IMR-90 (cell line): ENCODE data around the gene EPB41L3. TPM values are rescaled to one million over a fixed set of nuclear protein-coding genes. Genes with fewer than 3 reads are reported as not detected.

Experiments used
- ATAC-seq: fragments of 200-7000 bp; cut with Tn5 transposase; 2 replicates; pipeline ENCODE4 v1.9.1; 2020; ENCODE audit warnings: low read depth, mild to moderate bottlenecking, moderate library complexity
- BruUV-seq: library from RNA; stranded (reverse); fragments of 400-500 nt; replicated peaks from 2 replicates; lab custom pipeline; 2021; lab: Mats Ljungman, UMichigan
- CTCF ChIA-PET: fragments of 300-600 bp; formaldehyde crosslinking; extraction: SDS; loops from one replicate; lab custom pipeline; 2021; ENCODE audit warnings: antibody characterized with exemption; lab: Yijun Ruan, JAX
- POLR2A ChIA-PET: fragments of 300-600 bp; sonication (Branson Sonifier 250); formaldehyde crosslinking; loops from one replicate; lab custom pipeline; 2022; ENCODE audit warnings: antibody characterized with exemption; ENCODE audit not compliant: unreplicated experiment; lab: Charles Lee
- DNase-seq: peaks from one replicate; pipeline ENCODE4 v3.0.0; 2013
- H2AFZ ChIP-seq: replicated peaks from 2 replicates; pipeline ENCODE3; 2013; ENCODE audit warnings: low read length, mild to moderate bottlenecking; ENCODE audit not compliant: poor library complexity
- H2AK5ac ChIP-seq: 2 replicates; pipeline ENCODE4 v1.6.1; 2013; ENCODE audit warnings: low read depth, low read length, inconsistent platforms
- H2AK9ac ChIP-seq: replicated peaks from 2 replicates; pipeline ENCODE3; 2013; ENCODE audit warnings: mild to moderate bottlenecking, low read depth, low read length, moderate library complexity; ENCODE audit not compliant: poor library complexity
- H2BK120ac ChIP-seq: 2 replicates; pipeline ENCODE4 v1.6.1; 2013; ENCODE audit warnings: low read depth, low read length, inconsistent platforms
- H2BK15ac ChIP-seq: 3 replicates; pipeline ENCODE4 v1.6.1; 2013; ENCODE audit warnings: low read depth, low read length, inconsistent platforms
- H2BK20ac ChIP-seq: 2 replicates; pipeline ENCODE4 v1.6.1; 2013; ENCODE audit warnings: low read depth, mild to moderate bottlenecking, inconsistent platforms, low read length, moderate library complexity
- H2BK5ac ChIP-seq: 2 replicates; pipeline ENCODE4 v1.6.1; 2013; ENCODE audit warnings: mild to moderate bottlenecking, low read depth, low read length, inconsistent platforms; ENCODE audit not compliant: poor library complexity, severe bottlenecking
- H3K14ac ChIP-seq: replicated peaks from 2 replicates; pipeline ENCODE4 v1.6.1; 2013; ENCODE audit warnings: low read depth, low read length, inconsistent platforms
- H3K18ac ChIP-seq: 2 replicates; pipeline ENCODE4 v1.6.1; 2013; ENCODE audit warnings: low read depth, low read length, control low read depth
- H3K23ac ChIP-seq: 2 replicates; pipeline ENCODE4 v1.6.1; 2013; ENCODE audit warnings: low read depth, low read length, inconsistent platforms
- H3K27ac ChIP-seq: 2 replicates; pipeline ENCODE4 v1.5.1; 2013; ENCODE audit warnings: mild to moderate bottlenecking, control low read depth, low read length; ENCODE audit not compliant: insufficient read depth
- H3K27me3 ChIP-seq: 2 replicates; pipeline ENCODE4 v1.6.1; 2013; ENCODE audit warnings: low read length; ENCODE audit not compliant: control insufficient read depth, insufficient read depth
- H3K36me3 ChIP-seq: 2 replicates; pipeline ENCODE4 v1.6.1; 2013; ENCODE audit warnings: low read length, mixed read lengths; ENCODE audit not compliant: control insufficient read depth, insufficient read depth
- H3K4ac ChIP-seq: 2 replicates; pipeline ENCODE4 v1.6.1; 2013; ENCODE audit warnings: low read depth, low read length, inconsistent platforms
- H3K4me1 ChIP-seq: 2 replicates; pipeline ENCODE4 v1.6.1; 2013; ENCODE audit warnings: low read length, mixed read lengths; ENCODE audit not compliant: control insufficient read depth, insufficient read depth
- H3K4me2 ChIP-seq: 2 replicates; pipeline ENCODE4 v1.6.1; 2013; ENCODE audit warnings: low read depth, mild to moderate bottlenecking, control low read depth, low read length, moderate library complexity
- H3K4me3 ChIP-seq: 2 replicates; pipeline ENCODE4 v1.5.1; 2013; ENCODE audit warnings: low read depth, mild to moderate bottlenecking, control low read depth, low read length, moderate library complexity; ENCODE audit not compliant: insufficient read depth
- H3K56ac ChIP-seq: 2 replicates; pipeline ENCODE4 v1.6.1; 2013; ENCODE audit warnings: low read length, inconsistent platforms; ENCODE audit not compliant: insufficient read depth; ENCODE audit errors: extremely low read depth
- H3K79me1 ChIP-seq, 2 experiments: 2 replicates each; pipeline ENCODE4 v1.6.1; 2013; ENCODE audit warnings: low read length in 2 of 2, inconsistent platforms in 1 of 2, low read depth in 1 of 2
- H3K9ac ChIP-seq: 2 replicates; pipeline ENCODE4 v1.6.1; 2013; ENCODE audit warnings: low read depth, low read length, control low read depth
- H3K9me1 ChIP-seq: 2 replicates; pipeline ENCODE4 v1.6.1; 2013; ENCODE audit warnings: low read length, inconsistent platforms; ENCODE audit not compliant: insufficient read depth
- H3K9me3 ChIP-seq: 2 replicates; pipeline ENCODE4 v1.6.1; 2013; ENCODE audit warnings: low read length; ENCODE audit not compliant: control insufficient read depth, insufficient read depth
- H4K20me1 ChIP-seq: 2 replicates; pipeline ENCODE4 v1.6.1; 2013; ENCODE audit warnings: low read length, inconsistent platforms; ENCODE audit not compliant: insufficient read depth
- H4K5ac ChIP-seq: 2 replicates; pipeline ENCODE4 v1.6.1; 2013; ENCODE audit warnings: mild to moderate bottlenecking, low read depth, low read length, control low read depth
- H4K8ac ChIP-seq, 2 experiments: 2 replicates each; pipeline ENCODE4 v1.6.1; 2013; ENCODE audit warnings: low read depth in 2 of 2, low read length in 2 of 2, control low read depth in 1 of 2, inconsistent platforms in 1 of 2
- H4K91ac ChIP-seq: 2 replicates; pipeline ENCODE4 v1.6.1; 2013; ENCODE audit warnings: low read depth, low read length, inconsistent platforms; ENCODE audit not compliant: insufficient read depth
- BHLHE40 ChIP-seq: fragments of 150-350 bp; IDR thresholded peaks from 2 replicates; pipeline ENCODE4 v1.6.1; 2016; ENCODE audit warnings: mild to moderate bottlenecking, low read depth, low read length
- CEBPB ChIP-seq: IDR thresholded peaks from 2 replicates; pipeline ENCODE4 v1.6.1; 2012; ENCODE audit warnings: low read depth, low read length, improper control_type of control experiment
- CHD1 ChIP-seq: IDR thresholded peaks from 2 replicates; pipeline ENCODE4 v1.6.1; 2012; ENCODE audit warnings: low read depth, low read length, improper control_type of control experiment
- CTCF ChIP-seq: conservative IDR thresholded peaks from 2 replicates; pipeline ENCODE4 v1.5.1; 2012; ENCODE audit warnings: mild to moderate bottlenecking, low read depth, low read length, improper control_type of control experiment
- FOS ChIP-seq: fragments of 150-350 bp; IDR thresholded peaks from 2 replicates; pipeline ENCODE4 v1.6.1; 2016; ENCODE audit warnings: low read depth, low read length
- MAFK ChIP-seq: IDR thresholded peaks from 2 replicates; pipeline ENCODE4 v1.6.1; 2012; ENCODE audit warnings: low read depth, low read length, improper control_type of control experiment
- MAZ ChIP-seq: IDR thresholded peaks from 2 replicates; pipeline ENCODE4 v1.6.1; 2012; ENCODE audit warnings: low read depth, mild to moderate bottlenecking, low read length, improper control_type of control experiment, moderate library complexity, borderline replicate concordance
- MXI1 ChIP-seq: IDR thresholded peaks from 2 replicates; pipeline ENCODE4 v1.6.1; 2012; ENCODE audit warnings: low read depth, mild to moderate bottlenecking, low read length, moderate library complexity, borderline replicate concordance
- NFE2L2 ChIP-seq: fragments of 150-350 bp; IDR thresholded peaks from 2 replicates; pipeline ENCODE4 v1.6.1; 2016; ENCODE audit warnings: low read depth, mild to moderate bottlenecking, low read length
- POLR2A ChIP-seq: IDR thresholded peaks from 2 replicates; pipeline ENCODE4 v1.6.1; 2012; ENCODE audit warnings: mild to moderate bottlenecking, low read depth, low read length
- RAD21 ChIP-seq: IDR thresholded peaks from 2 replicates; pipeline ENCODE4 v1.6.1; 2012; ENCODE audit warnings: low read length, improper control_type of control experiment
- RCOR1 ChIP-seq: IDR thresholded peaks from 2 replicates; pipeline ENCODE4 v1.6.1; 2012; ENCODE audit warnings: mild to moderate bottlenecking, low read length, improper control_type of control experiment; ENCODE audit not compliant: insufficient replicate concordance
- RFX5 ChIP-seq: IDR thresholded peaks from 2 replicates; pipeline ENCODE4 v1.8.0; 2012; ENCODE audit warnings: low read depth, mild to moderate bottlenecking, low read length, moderate library complexity
- SMC3 ChIP-seq: fragments of 150-350 bp; IDR thresholded peaks from 2 replicates; pipeline ENCODE4 v1.6.1; 2016; ENCODE audit warnings: low read depth, mild to moderate bottlenecking, antibody characterized with exemption, low read length, moderate library complexity
- WGBS, 2 experiments: methylation state at CpG; one replicate each; pipeline versions ENCODE4 v1.1.5 to v1.1.7; 2013; ENCODE audit warnings: missing lambda C conversion rate in 2 of 2; ENCODE audit not compliant: insufficient read length in 1 of 2; ENCODE audit errors: extremely low coverage in 2 of 2; 5-methylcytosine and 5-hydroxymethylcytosine counted together
- dilution Hi-C: fragments of 300-500 bp; cut with HindIII; formaldehyde crosslinking; loops from one replicate; pipeline ENCODE4 v1.14.3; 2018; ENCODE audit warnings: low sequenced_read_pairs; ENCODE audit not compliant: unreplicated experiment
- in situ Hi-C: fragments of 300-500 bp; cut with MboI; formaldehyde crosslinking; loops from 3 replicates; pipeline ENCODE4 v1.14.3; 2019; ENCODE audit warnings: low sequenced_read_pairs, inconsistent platforms, mixed read lengths
- intact Hi-C: fragments of 100-400 bp; cut with micrococcal nuclease; formaldehyde crosslinking; loops from 2 replicates; pipeline ENCODE4 v1.10.0; 2022
- polyA plus RNA-seq, 3 experiments: library from polyadenylated mRNA; depleted of rRNA; stranded (reverse); fragments of >200 nt; gene quantifications; 2 replicates each; pipeline ENCODE4 v1.2.3, GENCODE V29; 2012; ENCODE audit warnings: low replicate concordance in 1 of 3
- total RNA-seq: library from RNA; depleted of rRNA; stranded (reverse); fragments of >200 nt; gene quantifications from 2 replicates; pipeline ENCODE4 v1.2.3, GENCODE V29; 2012
- TF ChIP-seq, protein P1 (sequence below): fragments of 150-350 bp; IDR thresholded peaks from 2 replicates; pipeline ENCODE4 v1.6.1; 2016; ENCODE audit warnings: low read depth, mild to moderate bottlenecking, low read length, moderate library complexity, borderline replicate concordance
- TF ChIP-seq, protein P2 (sequence below): fragments of 150-350 bp; IDR thresholded peaks from 2 replicates; pipeline ENCODE4 v1.6.1; 2017; ENCODE audit warnings: mild to moderate bottlenecking, antibody characterized with exemption, low read length, low read depth

EPB41L3 gene
- total and polyA plus RNA-seq, 2 of the 4 experiments (the other 2 are of a cell fraction), result 36.6 to 70.3 TPM

DNA sequence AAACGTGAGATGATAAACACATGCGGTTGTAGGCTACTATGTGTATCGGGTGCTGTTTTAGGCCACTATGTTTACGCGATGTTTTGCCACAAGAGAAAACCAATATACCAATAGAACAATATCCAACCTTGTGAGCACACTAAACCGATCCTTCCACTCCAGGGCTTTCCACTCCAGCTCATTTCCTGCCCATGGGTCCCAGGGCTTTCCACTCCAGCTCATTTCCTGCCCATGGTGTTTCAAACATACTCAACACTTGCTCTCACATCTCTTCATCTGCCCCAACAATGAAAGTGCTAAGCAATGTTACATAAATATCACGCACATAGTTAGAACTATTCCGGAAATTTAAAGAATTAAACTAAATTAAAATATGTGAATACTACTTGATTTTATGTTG lies 80.0 kb downstream of the EPB41L3 start:
- peak overlapping the region; percentile 73 for H2AK9ac ChIP-seq
- peak overlapping the region; percentile 17 for H2BK5ac ChIP-seq
- peak overlapping the region; percentile 72; the same call in 1 of the 2 replicates for H2AK5ac ChIP-seq
- no peak overlapping the region for H3K4me3 ChIP-seq
- H3K27ac ChIP-seq, result no peak overlapping the region
- peak overlapping the region; percentile 27; the same call in 1 of the 2 replicates for H3K4ac ChIP-seq
- ChIA-PET CTCF (no interaction called here), POLR2A (no interaction called here)
- H4K5ac ChIP-seq, result peak overlapping the region; percentile 57; the same call in 1 of the 2 replicates
- dilution Hi-C loops, result no loop called here
- in situ Hi-C loops, result no loop called here
- 90% methylated on average over 5 of the region's 8 CpGs; no CpG with 5 or more reads in 1 of the 2 experiments for WGBS, 2 experiments
- H3K18ac ChIP-seq, result peak overlapping the region; percentile 20; the same call in 1 of the 2 replicates
- BruUV-seq, result no TSS peak
- H3K27me3 ChIP-seq, result no peaks in the 10 kb centered on the region
- TF ChIP-seq CEBPB (no peak), POLR2A (no peak), CHD1 (no peak), NFE2L2 (no peak), RFX5 (no peak), RCOR1 (no peak), MAFK (no peak), MXI1 (no peak), FOS (no peak), RAD21 (no peak), BHLHE40 (no peak), SMC3 (no peak), MAZ (no peak), CTCF (no peak)
- TF ChIP-seq, protein P1, sequence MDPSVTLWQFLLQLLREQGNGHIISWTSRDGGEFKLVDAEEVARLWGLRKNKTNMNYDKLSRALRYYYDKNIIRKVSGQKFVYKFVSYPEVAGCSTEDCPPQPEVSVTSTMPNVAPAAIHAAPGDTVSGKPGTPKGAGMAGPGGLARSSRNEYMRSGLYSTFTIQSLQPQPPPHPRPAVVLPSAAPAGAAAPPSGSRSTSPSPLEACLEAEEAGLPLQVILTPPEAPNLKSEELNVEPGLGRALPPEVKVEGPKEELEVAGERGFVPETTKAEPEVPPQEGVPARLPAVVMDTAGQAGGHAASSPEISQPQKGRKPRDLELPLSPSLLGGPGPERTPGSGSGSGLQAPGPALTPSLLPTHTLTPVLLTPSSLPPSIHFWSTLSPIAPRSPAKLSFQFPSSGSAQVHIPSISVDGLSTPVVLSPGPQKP, result no peak
- TF ChIP-seq, protein P2, sequence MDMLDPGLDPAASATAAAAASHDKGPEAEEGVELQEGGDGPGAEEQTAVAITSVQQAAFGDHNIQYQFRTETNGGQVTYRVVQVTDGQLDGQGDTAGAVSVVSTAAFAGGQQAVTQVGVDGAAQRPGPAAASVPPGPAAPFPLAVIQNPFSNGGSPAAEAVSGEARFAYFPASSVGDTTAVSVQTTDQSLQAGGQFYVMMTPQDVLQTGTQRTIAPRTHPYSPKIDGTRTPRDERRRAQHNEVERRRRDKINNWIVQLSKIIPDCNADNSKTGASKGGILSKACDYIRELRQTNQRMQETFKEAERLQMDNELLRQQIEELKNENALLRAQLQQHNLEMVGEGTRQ, result no peak
- H3K79me1 ChIP-seq, result peaks cover 4 to 23% of the 10 kb centered on the region in 2 experiments; a peak in 3 of 4 replicates
- no peak for DNase-seq
- peak overlapping the region; percentile 67 for H3K14ac ChIP-seq
- no peak overlapping the region for H2AFZ ChIP-seq
- H3K23ac ChIP-seq, result no peak overlapping the region; the same call in 1 of the 2 replicates
- H3K4me2 ChIP-seq, result peak overlapping the region; percentile 12; the same call in 1 of the 2 replicates
- H4K8ac ChIP-seq, result peak overlapping the region in 1 of 2 experiments; percentile 62; a peak in 2 of 4 replicates
- H3K9me3 ChIP-seq, result no peaks in the 10 kb centered on the region
- ATAC-seq, result no peak
- H4K20me1 ChIP-seq, result no peaks in the 10 kb centered on the region
- H3K36me3 ChIP-seq, result no peaks in the 10 kb centered on the region
- no peak overlapping the region for H2BK15ac ChIP-seq
- intact Hi-C loops, result loop anchor here (5.0 kb wide), 1 partner anchor 63 kb away; no protein-coding TSS in a partner anchor
- H2BK120ac ChIP-seq, result peak overlapping the region; percentile 25
- 0 out of 2 replicates have a peak, but pooled peaks cover 4% of the 10 kb centered on the region for H3K9me1 ChIP-seq
- no peak overlapping the region for H3K56ac ChIP-seq
- no peak overlapping the region for H3K9ac ChIP-seq
- H3K4me1 ChIP-seq, result peaks cover 6% of the 10 kb centered on the region
- no peak overlapping the region for H2BK20ac ChIP-seq
- H4K91ac ChIP-seq, result peak overlapping the region; percentile 37; the same call in 1 of the 2 replicates
